HEK293 (cell line): ENCODE data around the gene FRY.

ENCODE experiments used
- CTCF ChIA-PET: fragments of 350-600 bp; formaldehyde crosslinking; extraction: SDS; loops from one replicate; lab custom pipeline; 2021; ENCODE audit warnings: antibody characterized with exemption; lab: Yijun Ruan, JAX
- POLR2A ChIA-PET: fragments of 300-600 bp; formaldehyde crosslinking; extraction: SDS; loops from one replicate; lab custom pipeline; 2020; ENCODE audit warnings: antibody characterized with exemption, inconsistent platforms; lab: Yijun Ruan, JAX
- H3K27ac ChIP-seq: fragments of 200-500 bp; sonication (Bioruptor generic); 2 replicates; pipeline ENCODE4 v1.5.1; 2014; ENCODE audit warnings: low read depth, low read length, control low read depth, inconsistent platforms; ENCODE audit errors: extremely low read depth
- H3K36me3 ChIP-seq, 2 experiments: fragments of 200-500 bp in 1 of 2; sonication (Bioruptor generic) in 1 of 2; 1 replicate in 1 of 2; 2 replicates in 1 of 2; pipeline ENCODE4 v1.5.1; 2014 to 2017; ENCODE audit warnings: inconsistent platforms in 2 of 2, low read length in 2 of 2; ENCODE audit not compliant: control insufficient read depth in 2 of 2, insufficient read depth in 1 of 2
- H3K4me1 ChIP-seq: fragments of 200-500 bp; sonication (Bioruptor generic); 2 replicates; pipeline ENCODE4 v1.5.1; 2014; ENCODE audit warnings: mild to moderate bottlenecking, low read length, inconsistent platforms; ENCODE audit not compliant: control insufficient read depth, insufficient read depth
- H3K4me3 ChIP-seq: 2 replicates; pipeline ENCODE4 v1.5.1; 2011; ENCODE audit warnings: low read depth, mild to moderate bottlenecking, control low read depth, low read length, moderate library complexity
- H3K9me3 ChIP-seq: fragments of 200-500 bp; sonication (Bioruptor generic); 2 replicates; pipeline ENCODE4 v1.5.1; 2014; ENCODE audit warnings: low read depth, low read length, inconsistent platforms; ENCODE audit not compliant: control insufficient read depth, insufficient read depth
- ELK4 ChIP-seq: IDR thresholded peaks from 2 replicates; pipeline ENCODE4 v1.6.1; 2011; ENCODE audit warnings: mild to moderate bottlenecking, low read depth, low read length, borderline replicate concordance
- HOXA7 ChIP-seq: sonication (generic); formaldehyde crosslinking; IDR thresholded peaks from 2 replicates; pipeline ENCODE4 v1.8.1; 2022; ENCODE audit warnings: missing genetic modification reagents, borderline replicate concordance
- KLF10 ChIP-seq: fragments of 450-650 bp; IDR thresholded peaks from 2 replicates; pipeline ENCODE4 v1.5.1; 2018; ENCODE audit warnings: missing biosample characterization, mild to moderate bottlenecking, missing genetic modification characterization
- PBX3 ChIP-seq: sonication (generic); formaldehyde crosslinking; IDR thresholded peaks from 2 replicates; pipeline ENCODE4 v1.8.1; 2022; ENCODE audit warnings: mild to moderate bottlenecking, moderate library complexity, missing genetic modification reagents
- RBAK ChIP-seq: fragments of 450-650 bp; formaldehyde crosslinking; IDR thresholded peaks from 2 replicates; pipeline ENCODE4 v1.5.1; 2016; ENCODE audit warnings: missing biosample characterization, missing genetic modification characterization
- SP2 ChIP-seq: fragments of 450-650 bp; formaldehyde crosslinking; IDR thresholded peaks from 2 replicates; pipeline ENCODE4 v1.5.1; 2016; ENCODE audit warnings: missing biosample characterization, missing genetic modification characterization
- SP7 ChIP-seq: fragments of 450-650 bp; formaldehyde crosslinking; IDR thresholded peaks from 2 replicates; pipeline ENCODE4 v1.5.1; 2016; ENCODE audit warnings: missing biosample characterization, missing genetic modification characterization
- TRIM28 ChIP-seq: IDR thresholded peaks from 2 replicates; pipeline ENCODE4 v1.6.1; 2011; ENCODE audit warnings: low read length, control low read depth, borderline replicate concordance
- ZBTB7A ChIP-seq: fragments of 450-650 bp; formaldehyde crosslinking; IDR thresholded peaks from 2 replicates; pipeline ENCODE4 v1.5.1; 2016; ENCODE audit warnings: low read depth, missing biosample characterization, missing genetic modification characterization
- ZNF157 ChIP-seq: fragments of 450-650 bp; formaldehyde crosslinking; IDR thresholded peaks from 2 replicates; pipeline ENCODE4 v1.5.1; 2016; ENCODE audit warnings: missing biosample characterization, missing genetic modification characterization
- ZNF18 ChIP-seq: fragments of 450-650 bp; formaldehyde crosslinking; IDR thresholded peaks from 2 replicates; pipeline ENCODE4 v1.5.1; 2016; ENCODE audit warnings: missing biosample characterization, missing genetic modification characterization
- ZNF223 ChIP-seq: fragments of 450-650 bp; formaldehyde crosslinking; IDR thresholded peaks from 2 replicates; pipeline ENCODE4 v1.5.1; 2016; ENCODE audit warnings: missing biosample characterization, missing genetic modification characterization
- ZNF248 ChIP-seq: fragments of 450-650 bp; formaldehyde crosslinking; IDR thresholded peaks from 2 replicates; pipeline ENCODE4 v1.5.1; 2017; ENCODE audit warnings: missing biosample characterization, missing genetic modification characterization
- ZNF26 ChIP-seq: fragments of 450-650 bp; formaldehyde crosslinking; IDR thresholded peaks from 2 replicates; pipeline ENCODE4 v1.5.1; 2016; ENCODE audit warnings: missing biosample characterization, missing genetic modification characterization
- ZNF266 ChIP-seq: fragments of 450-650 bp; formaldehyde crosslinking; IDR thresholded peaks from 2 replicates; pipeline ENCODE4 v1.5.1; 2016; ENCODE audit warnings: missing biosample characterization, missing genetic modification characterization, low read depth
- ZNF274 ChIP-seq, 2 experiments: fragments of 200-500 bp in 1 of 2; fragments of 450-650 bp in 1 of 2; sonication (Bioruptor generic) in 1 of 2; formaldehyde crosslinking in 1 of 2; IDR thresholded peaks; 2 replicates each; pipeline versions ENCODE4 v1.5.1 to v1.6.1; 2014 to 2016; ENCODE audit warnings: borderline replicate concordance in 1 of 2, inconsistent platforms in 1 of 2, low read length in 1 of 2, missing biosample characterization in 1 of 2, missing genetic modification characterization in 1 of 2
- ZNF311 ChIP-seq: fragments of 450-650 bp; formaldehyde crosslinking; IDR thresholded peaks from 2 replicates; pipeline ENCODE4 v1.5.1; 2017; ENCODE audit warnings: missing biosample characterization, missing genetic modification characterization, borderline replicate concordance
- ZNF354C ChIP-seq: fragments of 450-650 bp; formaldehyde crosslinking; IDR thresholded peaks from 2 replicates; pipeline ENCODE4 v1.5.1; 2016; ENCODE audit warnings: missing biosample characterization, missing genetic modification characterization, low read depth, borderline replicate concordance
- ZNF394 ChIP-seq: fragments of 450-650 bp; formaldehyde crosslinking; IDR thresholded peaks from 2 replicates; pipeline ENCODE4 v1.5.1; 2016; ENCODE audit warnings: missing biosample characterization, missing genetic modification characterization, mild to moderate bottlenecking, moderate library complexity, borderline replicate concordance
- ZNF449 ChIP-seq: fragments of 450-650 bp; formaldehyde crosslinking; IDR thresholded peaks from 2 replicates; pipeline ENCODE4 v1.5.1; 2017; ENCODE audit warnings: missing biosample characterization, mild to moderate bottlenecking, missing genetic modification characterization, moderate library complexity
- ZNF571 ChIP-seq: fragments of 450-650 bp; formaldehyde crosslinking; IDR thresholded peaks from 2 replicates; pipeline ENCODE4 v1.5.0; 2017; ENCODE audit warnings: missing biosample characterization, missing genetic modification characterization
- ZNF580 ChIP-seq: fragments of 450-650 bp; formaldehyde crosslinking; IDR thresholded peaks from 2 replicates; pipeline ENCODE4 v1.5.1; 2016; ENCODE audit warnings: missing biosample characterization, missing genetic modification characterization
- ZNF629 ChIP-seq: fragments of 450-650 bp; formaldehyde crosslinking; IDR thresholded peaks from 2 replicates; pipeline ENCODE4 v1.5.1; 2017; ENCODE audit warnings: missing biosample characterization, missing genetic modification characterization
- ZSCAN23 ChIP-seq: fragments of 450-650 bp; formaldehyde crosslinking; IDR thresholded peaks from 2 replicates; pipeline ENCODE4 v1.5.1; 2016; ENCODE audit warnings: missing biosample characterization, missing genetic modification characterization

FRY gene

GRCh38 chr13:32200741-32201140 lies 169.2 kb downstream of the FRY start (continued):
- TF ChIP-seq ZNF449 (tag by site-specific recombination), result no peak

GRCh38 chr13:32201809-32202208 lies 170.2 kb downstream of the FRY start:
- Histone ChIP-seq H3K4me3 (no peak overlapping the region), H3K27ac (no peak overlapping the region), H3K36me3 (no peaks in the 10 kb centered on the region), H3K9me3 (no peaks in the 10 kb centered on the region), H3K4me1 (peaks cover 12% of the 10 kb centered on the region)
- TF ChIP-seq ZNF354C (tag by site-specific recombination) (no peak), ZNF311 (tag by site-specific recombination) (no peak), ZNF394 (tag by site-specific recombination) (no peak), ZNF248 (tag by site-specific recombination) (no peak), ZNF629 (tag by site-specific recombination) (no peak), ZNF266 (no peak)
- CTCF ChIA-PET, result no interaction called here
- POLR2A ChIA-PET, result interaction anchor here (0.6 kb wide), 1 partner anchor 33 kb away, joined by 3 read pairs; no protein-coding TSS in a partner anchor

GRCh38 chr13:32202268-32202667 lies 170.7 kb downstream of the FRY start:
- H3K9me3 ChIP-seq, result no peaks in the 10 kb centered on the region
- no peak for TF ChIP-seq ZBTB7A
- no peak for TF ChIP-seq ZNF157 (tag by site-specific recombination)
- no peak for TF ChIP-seq ZNF274 (IDR thresholded peaks at IDR 0.05; ENCODE audit: low read length)
- no peak for TF ChIP-seq ZNF274 (tag by site-specific recombination; IDR thresholded peaks at IDR 0.05; ENCODE audit: borderline replicate concordance)
- no peak for TF ChIP-seq ZNF311 (tag by site-specific recombination)
- TF ChIP-seq HOXA7, result no peak
- no peak for TF ChIP-seq ELK4
- no peak for TF ChIP-seq ZSCAN23 (tag by site-specific recombination)
- TF ChIP-seq KLF10 (tag by site-specific recombination), result no peak
- TF ChIP-seq ZNF580, result no peak
- TF ChIP-seq PBX3 (CRISPR knock-in tag), result no peak
- TF ChIP-seq ZNF571, result no peak
- no peak for TF ChIP-seq ZNF26 (tag by site-specific recombination)
- no peak for TF ChIP-seq SP2
- no peak for TF ChIP-seq SP7 (tag by site-specific recombination)
- no peak for TF ChIP-seq TRIM28
- no peak for TF ChIP-seq ZNF223 (tag by site-specific recombination)
- no peak for TF ChIP-seq ZNF18 (tag by site-specific recombination)
- TF ChIP-seq RBAK (tag by site-specific recombination), result no peak
- CTCF ChIA-PET, result interaction anchor here (1.1 kb wide), 1 partner anchor 37 kb away, joined by 3 read pairs; no protein-coding TSS in a partner anchor
- POLR2A ChIA-PET, result interaction anchor here (0.6 kb wide), 1 partner anchor 33 kb away, joined by 3 read pairs; no protein-coding TSS in a partner anchor
- no peaks in the 10 kb centered on the region for H3K36me3 ChIP-seq
- H3K27ac ChIP-seq, result no peak overlapping the region
- H3K4me1 ChIP-seq, result peaks cover 12% of the 10 kb centered on the region
- no peak overlapping the region for H3K4me3 ChIP-seq
